ENCODE measurements around the gene GFRAL. TPM values are rescaled to one million over a fixed set of nuclear protein-coding genes. Genes with fewer than 3 reads are reported as not detected.

GFRAL gene
- total and polyA plus RNA-seq, 2 donors (not counting 3 experiments of a cell fraction or from before 2014, with no cell fraction given): not detected

- ChIA-PET CTCF (interaction anchor here (0.9 to 2.4 kb wide), 4 partner anchors 173 to 843 kb away, joined by 4 to 17 read pairs (median 10); no protein-coding TSS in a partner anchor), POLR2A (no interaction called here)
- H3K9me3 ChIP-seq (replicated peaks; ENCODE audit: control insufficient read depth, insufficient read depth, low read length): no peaks in the 10 kb centered on the region
- FAIRE-seq (no peak), DNase-seq (ENCODE audit: low read depth, low spot score) (peak; percentile 15)
- H3K4me3 ChIP-seq (replicated peaks in 1 of 3; ENCODE audit: insufficient read depth in 1 of 3, low read depth in 1 of 3, low read length in 3 of 3): no peak overlapping the region
- no peaks in the 10 kb centered on the region for H3K4me1 ChIP-seq (ENCODE audit: control insufficient read depth, extremely low read depth, insufficient read depth, low read length)
- dilution Hi-C loops (cut with MboI; ENCODE audit: extremely low pct_ligation_motif_present, low sequenced_read_pairs): no loop called here
- H3K79me2 ChIP-seq (ENCODE audit: control insufficient read depth, insufficient read depth, low read length): no peaks in the 10 kb centered on the region
- H3K4me2 ChIP-seq (ENCODE audit: insufficient read depth, low read length): no peak overlapping the region
- no peaks in the 10 kb centered on the region for H3K9me1 ChIP-seq (replicated peaks; ENCODE audit: control insufficient read depth, extremely low read depth, insufficient read depth, low read length)
- H3K9ac ChIP-seq (replicated peaks; ENCODE audit: extremely low read depth, insufficient read depth, low read length): no peak overlapping the region
- H3K36me3 ChIP-seq (ENCODE audit: control insufficient read depth in 2 of 2, extremely low read depth in 1 of 2, insufficient read depth in 2 of 2, low read length in 2 of 2): no peaks in the 10 kb centered on the region
- no peak overlapping the region for H3K27ac ChIP-seq (ENCODE audit: insufficient read depth, low read depth, low read length)
- H3K27me3 ChIP-seq (ENCODE audit: control insufficient read depth in 2 of 2, insufficient read depth in 2 of 2, low read length in 2 of 2): no peaks in the 10 kb centered on the region
- intact Hi-C loops (cut with micrococcal nuclease): loop anchor here (5.0 kb wide), 1 partner anchor 168 kb away; no protein-coding TSS in a partner anchor
- BruUV-seq (replicated peaks): no TSS peak
- H4K20me1 ChIP-seq (replicated peaks; ENCODE audit: control insufficient read depth, extremely low read depth, insufficient read depth, low read length): no peaks in the 10 kb centered on the region
- H2AFZ ChIP-seq (ENCODE audit: low read depth, low read length): no peak overlapping the region
- TF ChIP-seq, protein P1, sequence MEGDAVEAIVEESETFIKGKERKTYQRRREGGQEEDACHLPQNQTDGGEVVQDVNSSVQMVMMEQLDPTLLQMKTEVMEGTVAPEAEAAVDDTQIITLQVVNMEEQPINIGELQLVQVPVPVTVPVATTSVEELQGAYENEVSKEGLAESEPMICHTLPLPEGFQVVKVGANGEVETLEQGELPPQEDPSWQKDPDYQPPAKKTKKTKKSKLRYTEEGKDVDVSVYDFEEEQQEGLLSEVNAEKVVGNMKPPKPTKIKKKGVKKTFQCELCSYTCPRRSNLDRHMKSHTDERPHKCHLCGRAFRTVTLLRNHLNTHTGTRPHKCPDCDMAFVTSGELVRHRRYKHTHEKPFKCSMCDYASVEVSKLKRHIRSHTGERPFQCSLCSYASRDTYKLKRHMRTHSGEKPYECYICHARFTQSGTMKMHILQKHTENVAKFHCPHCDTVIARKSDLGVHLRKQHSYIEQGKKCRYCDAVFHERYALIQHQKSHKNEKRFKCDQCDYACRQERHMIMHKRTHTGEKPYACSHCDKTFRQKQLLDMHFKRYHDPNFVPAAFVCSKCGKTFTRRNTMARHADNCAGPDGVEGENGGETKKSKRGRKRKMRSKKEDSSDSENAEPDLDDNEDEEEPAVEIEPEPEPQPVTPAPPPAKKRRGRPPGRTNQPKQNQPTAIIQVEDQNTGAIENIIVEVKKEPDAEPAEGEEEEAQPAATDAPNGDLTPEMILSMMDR (IDR thresholded peaks at IDR 0.05; ENCODE audit: extremely low read depth in 1 of 2, insufficient read depth in 1 of 2, low read depth in 1 of 2, low read length in 2 of 2): peak in 1 of 2 donors; percentile 11
- TF ChIP-seq MYC (IDR thresholded peaks at IDR 0.05; ENCODE audit: low read depth, low read length): no peak
Observed at GRCh38 chr6:55449225-55449624, 122.0 kb downstream of the GFRAL start.

DNA sequence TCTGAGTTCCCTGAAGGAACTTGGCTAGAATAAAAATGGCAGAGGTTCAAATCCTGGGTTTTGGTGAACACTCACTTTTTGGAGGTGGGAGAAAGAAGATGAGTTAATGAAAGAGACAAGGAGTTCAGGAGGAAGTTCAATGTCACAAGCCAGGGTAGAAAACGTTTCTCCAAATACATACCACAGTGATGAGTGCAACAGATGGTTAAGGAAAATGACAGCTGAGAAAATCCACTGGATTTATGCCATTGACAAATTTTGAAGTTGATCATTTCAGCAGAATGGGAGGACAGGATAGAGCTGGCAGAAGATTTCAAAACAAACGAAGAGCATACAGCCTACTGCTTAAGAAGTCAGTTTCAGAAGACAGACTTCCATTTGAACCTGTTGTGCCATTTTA lies 122.7 kb downstream of the GFRAL start:
- Histone ChIP-seq H3K4me3 (replicated peaks in 1 of 3; ENCODE audit: insufficient read depth in 1 of 3, low read depth in 1 of 3, low read length in 3 of 3) (no peak overlapping the region), H3K9me1 (replicated peaks; ENCODE audit: control insufficient read depth, extremely low read depth, insufficient read depth, low read length) (no peaks in the 10 kb centered on the region), H3K79me2 (ENCODE audit: control insufficient read depth, insufficient read depth, low read length) (no peaks in the 10 kb centered on the region), H4K20me1 (replicated peaks; ENCODE audit: control insufficient read depth, extremely low read depth, insufficient read depth, low read length) (no peaks in the 10 kb centered on the region), H3K27me3 (ENCODE audit: control insufficient read depth in 2 of 2, insufficient read depth in 2 of 2, low read length in 2 of 2) (no peaks in the 10 kb centered on the region), H2AFZ (ENCODE audit: low read depth, low read length) (no peak overlapping the region), H3K36me3 (ENCODE audit: control insufficient read depth in 2 of 2, extremely low read depth in 1 of 2, insufficient read depth in 2 of 2, low read length in 2 of 2) (no peaks in the 10 kb centered on the region), H3K9ac (replicated peaks; ENCODE audit: extremely low read depth, insufficient read depth, low read length) (no peak overlapping the region), H3K4me2 (ENCODE audit: insufficient read depth, low read length) (no peak overlapping the region), H3K9me3 (replicated peaks; ENCODE audit: control insufficient read depth, insufficient read depth, low read length) (no peaks in the 10 kb centered on the region), H3K4me1 (ENCODE audit: control insufficient read depth, extremely low read depth, insufficient read depth, low read length) (no peaks in the 10 kb centered on the region), H3K27ac (ENCODE audit: insufficient read depth, low read depth, low read length) (no peak overlapping the region)
- intact Hi-C loops (cut with micrococcal nuclease): no loop called here
- ChIA-PET POLR2A (no interaction called here), CTCF (interaction anchor here (2.1 to 2.4 kb wide), 3 partner anchors 436 to 842 kb away, joined by 9 to 17 read pairs (median 10); no protein-coding TSS in a partner anchor)
- no peak for DNase-seq (ENCODE audit: low read depth, low spot score)
- TF ChIP-seq EZH2 (IDR thresholded peaks at IDR 0.05; ENCODE audit: borderline replicate concordance, low read depth, low read length, severe bottlenecking): no peak
- TF ChIP-seq POLR2A (IDR thresholded peaks at IDR 0.05; ENCODE audit: low read depth, low read length): no peak
- no peak for TF ChIP-seq MAX (IDR thresholded peaks at IDR 0.05; ENCODE audit: insufficient read depth, insufficient read length)
- TF ChIP-seq MYC (IDR thresholded peaks at IDR 0.05; ENCODE audit: low read depth, low read length): no peak
- TF ChIP-seq JUN (IDR thresholded peaks at IDR 0.05; ENCODE audit: borderline replicate concordance, insufficient read depth, insufficient read length, low read depth): no peak
- no peak for TF ChIP-seq GATA2 (IDR thresholded peaks at IDR 0.05; ENCODE audit: insufficient read depth, insufficient read length, low read depth, low read length)
- TF ChIP-seq POLR2AphosphoS5 (IDR thresholded peaks at IDR 0.05; ENCODE audit: insufficient read depth, low read depth, low read length): no peak
- TF ChIP-seq, protein P1 (IDR thresholded peaks at IDR 0.05; ENCODE audit: extremely low read depth in 1 of 2, insufficient read depth in 1 of 2, low read depth in 1 of 2, low read length in 2 of 2): no peak
- TF ChIP-seq FOS (IDR thresholded peaks at IDR 0.05; ENCODE audit: borderline replicate concordance, insufficient read depth, low read length): no peak
- BruUV-seq (replicated peaks): no TSS peak
- no peak for FAIRE-seq
- dilution Hi-C loops (cut with MboI; ENCODE audit: extremely low pct_ligation_motif_present, low sequenced_read_pairs): no loop called here
